Vagina (tissue), 2 donors: ENCODE data around the gene SCYGR1.

Experiments used
- CTCF ChIP-seq, 3 experiments: fragments of 450-650 bp in 2 of 3; fragments of 200-600 bp in 1 of 3; sonication (generic) in 1 of 3; IDR thresholded peaks; one replicate each; pipeline ENCODE4 v1.5.1; 2017 to 2019; ENCODE audit warnings: antibody characterized with exemption in 3 of 3, mild to moderate bottlenecking in 2 of 3, moderate library complexity in 2 of 3
- POLR2A ChIP-seq, 2 donors: fragments of 450-650 bp; IDR thresholded peaks; one replicate each; pipeline ENCODE4 v1.6.1; 2017; ENCODE audit warnings: antibody characterized with exemption in 2 of 2, mild to moderate bottlenecking in 2 of 2, moderate library complexity in 2 of 2

GRCh38 chr2:227411320-227411989 lies 23.7 kb upstream of the SCYGR1 start:
- no peak for TF ChIP-seq CTCF (IDR thresholded peaks at IDR 0.05)
- no peak for TF ChIP-seq POLR2A (IDR thresholded peaks at IDR 0.05)
